Gastrocnemius medialis (tissue), 4 donors: ENCODE results near the gene KIF5B.
"Not testable (repeated sequence)": the region's sequence is repeated elsewhere in the genome, so short reads cannot be mapped to it uniquely, and the experiment has no call there.

ENCODE experiments used
- CTCF ChIP-seq, 5 experiments: fragments of 450-650 bp in 3 of 5; fragments of 200-600 bp in 2 of 5; sonication (generic) in 2 of 5; IDR thresholded peaks in 4 of 5; conservative IDR thresholded peaks in 1 of 5; 1 replicate in 4 of 5; 2 replicates in 1 of 5; pipeline ENCODE4 v1.5.1; 2016 to 2019; ENCODE audit warnings: antibody characterized with exemption in 5 of 5, mild to moderate bottlenecking in 3 of 5, moderate library complexity in 3 of 5
- POLR2A ChIP-seq, 2 donors: fragments of 450-650 bp; IDR thresholded peaks; one replicate each; pipeline ENCODE4 v1.6.1; 2017; ENCODE audit warnings: antibody characterized with exemption in 2 of 2, mild to moderate bottlenecking in 2 of 2, moderate library complexity in 2 of 2

- TF ChIP-seq CTCF (IDR thresholded peaks at IDR 0.05 in 4 of 5, conservative IDR thresholded peaks at IDR 0.05 in 1 of 5); POLR2A (IDR thresholded peaks at IDR 0.05): not testable (repeated sequence)
These were observed 11.7 kb upstream of the KIF5B start for GRCh38 chr10:32067931-32068330.
